ENCODE results near the gene DMRT1. TPM values are rescaled to one million over a fixed set of nuclear protein-coding genes. Genes with fewer than 3 reads are reported as not detected.

The DMRT1 gene
- total RNA-seq, 2 donors from 2014 or later, result not detected

- Histone ChIP-seq H3K9me3 (no peaks in the 10 kb centered on the region), H3K4me1 (no peaks in the 10 kb centered on the region), H3K27me3 (no peaks in the 10 kb centered on the region), H3K9ac (ENCODE audit: low read depth in 2 of 2, low read length in 2 of 2) (no peak overlapping the region), H3K27ac (no peak overlapping the region), H3K36me3 (no peaks in the 10 kb centered on the region), H3K4me3 (no peak overlapping the region)
- DNase-seq, result no peak
- intact Hi-C loops (cut with DNase I), result no loop called here
- TF ChIP-seq CTCF (IDR thresholded peaks at IDR 0.05), result no peak
Observed at GRCh38 chr9:875119-875962, 33.8 kb downstream of the DMRT1 start.

GRCh38 chr9:876425-876824 lies 34.9 kb downstream of the DMRT1 start:
- no peak for DNase-seq
- Histone ChIP-seq H3K4me3 (no peak overlapping the region), H3K4me1 (no peaks in the 10 kb centered on the region), H3K9me3 (no peaks in the 10 kb centered on the region), H3K36me3 (no peaks in the 10 kb centered on the region), H3K9ac (ENCODE audit: low read depth in 2 of 2, low read length in 2 of 2) (no peak overlapping the region), H3K27ac (no peak overlapping the region), H3K27me3 (no peaks in the 10 kb centered on the region)
- intact Hi-C loops (cut with DNase I), result no loop called here
- TF ChIP-seq CTCF (IDR thresholded peaks at IDR 0.05), result no peak

- TF ChIP-seq CTCF (IDR thresholded peaks at IDR 0.05), result no peak
- Histone ChIP-seq H3K9me3 (no peaks in the 10 kb centered on the region), H3K4me1 (no peaks in the 10 kb centered on the region), H3K36me3 (no peaks in the 10 kb centered on the region), H3K27me3 (no peaks in the 10 kb centered on the region), H3K9ac (ENCODE audit: low read depth in 2 of 2, low read length in 2 of 2) (no peak overlapping the region), H3K4me3 (no peak overlapping the region), H3K27ac (no peak overlapping the region)
- no peak for DNase-seq
- intact Hi-C loops (cut with DNase I), result no loop called here
Observed at GRCh38 chr9:878239-878638, 36.7 kb downstream of the DMRT1 start.

GRCh38 chr9:880725-881124 lies 39.2 kb downstream of the DMRT1 start:
- no peak for TF ChIP-seq CTCF (IDR thresholded peaks at IDR 0.05)
- Histone ChIP-seq H3K9me3 (no peaks in the 10 kb centered on the region), H3K27me3 (no peaks in the 10 kb centered on the region), H3K9ac (ENCODE audit: low read depth in 2 of 2, low read length in 2 of 2) (no peak overlapping the region), H3K36me3 (no peaks in the 10 kb centered on the region), H3K27ac (no peak overlapping the region), H3K4me1 (no peaks in the 10 kb centered on the region), H3K4me3 (no peak overlapping the region)
- intact Hi-C loops (cut with DNase I), result no loop called here
- no peak for DNase-seq

- TF ChIP-seq CTCF (IDR thresholded peaks at IDR 0.05), result no peak
- DNase-seq, result no peak
- H3K27ac ChIP-seq, result no peak overlapping the region
Observed at GRCh38 chr9:882416-882924, 41.0 kb downstream of the DMRT1 start.

More at GRCh38 chr9:882416-882924, 41.0 kb downstream of the DMRT1 start:
- H3K36me3 ChIP-seq, result no peaks in the 10 kb centered on the region
- no peaks in the 10 kb centered on the region for H3K27me3 ChIP-seq
- intact Hi-C loops (cut with DNase I), result no loop called here
- H3K9ac ChIP-seq (ENCODE audit: low read depth in 2 of 2, low read length in 2 of 2), result no peak overlapping the region
- H3K4me3 ChIP-seq, result no peak overlapping the region
- no peaks in the 10 kb centered on the region for H3K4me1 ChIP-seq
- no peaks in the 10 kb centered on the region for H3K9me3 ChIP-seq

Measured in colonic mucosa (tissue), 4 donors.